Smooth muscle cell (in vitro differentiated cells): Measurements from ENCODE around the gene TBC1D9B. TPM values are rescaled to one million over a fixed set of nuclear protein-coding genes. Genes with fewer than 3 reads are reported as not detected.

Source experiments
- DNase-seq: peaks from one replicate; lab custom pipeline; 2025; ENCODE audit not compliant: unreplicated experiment; lab: John Stamatoyannopoulos, UW
- H2AFZ ChIP-seq: fragments of 200-600 bp; sonication (generic); 2 replicates; pipeline ENCODE4 v1.6.0; 2016; ENCODE audit warnings: antibody characterized with exemption, low read depth, mild to moderate bottlenecking
- H3F3A ChIP-seq: fragments of 200-600 bp; sonication (generic); 2 replicates; pipeline ENCODE4 v1.6.0; 2017; ENCODE audit warnings: antibody characterized with exemption, low read depth
- H3K27ac ChIP-seq: fragments of 200-600 bp; sonication (generic); 2 replicates; pipeline ENCODE4 v1.5.1; 2016; ENCODE audit warnings: low read depth, mild to moderate bottlenecking
- H3K27me3 ChIP-seq: fragments of 200-600 bp; sonication (generic); 2 replicates; pipeline ENCODE4 v1.6.1; 2016; ENCODE audit warnings: low read depth, mild to moderate bottlenecking
- H3K36me3 ChIP-seq: fragments of 200-600 bp; sonication (generic); 2 replicates; pipeline ENCODE4 v1.5.1; 2016; ENCODE audit warnings: low read depth
- H3K4me1 ChIP-seq: fragments of 200-600 bp; sonication (generic); 2 replicates; pipeline ENCODE4 v1.5.1; 2016; ENCODE audit warnings: low read depth
- H3K4me2 ChIP-seq: fragments of 200-600 bp; sonication (generic); 2 replicates; pipeline ENCODE4 v1.6.0; 2016; ENCODE audit warnings: mild to moderate bottlenecking
- H3K4me3 ChIP-seq: fragments of 200-600 bp; sonication (generic); 2 replicates; pipeline ENCODE4 v1.5.1; 2016; ENCODE audit warnings: mild to moderate bottlenecking
- H3K79me2 ChIP-seq: fragments of 200-600 bp; sonication (generic); 2 replicates; pipeline ENCODE4 v1.6.0; 2016; ENCODE audit warnings: low read depth, mild to moderate bottlenecking
- H3K9ac ChIP-seq: fragments of 200-600 bp; sonication (generic); 2 replicates; pipeline ENCODE4 v1.6.0; 2016; ENCODE audit warnings: low read depth
- H3K9me3 ChIP-seq: fragments of 200-600 bp; sonication (generic); replicated peaks from 2 replicates; pipeline ENCODE4 v1.5.1; 2016; ENCODE audit warnings: low read depth
- H4K20me1 ChIP-seq: fragments of 200-600 bp; sonication (generic); 2 replicates; pipeline ENCODE4 v1.6.0; 2016; ENCODE audit warnings: low read depth
- CTCF ChIP-seq: fragments of 200-600 bp; sonication (generic); IDR thresholded peaks from 2 replicates; pipeline ENCODE4 v1.5.1; 2017; ENCODE audit warnings: borderline replicate concordance, mild to moderate bottlenecking, antibody characterized with exemption; ENCODE audit not compliant: insufficient read depth, poor library complexity, severe bottlenecking
- WGBS: methylation state at CpG from one replicate; pipeline ENCODE4 v1.1.7; 2016; ENCODE audit warnings: low lambda C conversion rate; 5-methylcytosine and 5-hydroxymethylcytosine counted together
- polyA plus RNA-seq: library from polyadenylated mRNA; unstranded; fragments of >200 nt; fragmentation: Nextera tagmentation; extraction: Ambion mirVana; gene quantifications from 2 replicates; pipeline ENCODE4 v1.2.1, GENCODE V29; 2016
- total RNA-seq: library from RNA; depleted of rRNA; stranded (reverse); fragments of >200 nt; gene quantifications from 2 replicates; pipeline ENCODE4 v1.2.3, GENCODE V29; 2014

TBC1D9B gene
- total and polyA plus RNA-seq, 2 experiments from 2014 or later, result 47.5 to 62.3 TPM

- H3K79me2 ChIP-seq, result no peaks in the 10 kb centered on the region
- H4K20me1 ChIP-seq, result no peaks in the 10 kb centered on the region
- TF ChIP-seq CTCF, result no peak
- H3K4me1 ChIP-seq, result no peaks in the 10 kb centered on the region
- no peak for DNase-seq
- 94% methylated on average over 8 of the region's 8 CpGs for WGBS
- no peak overlapping the region for H3K9ac ChIP-seq
- no peaks in the 10 kb centered on the region for H3K36me3 ChIP-seq
- no peaks in the 10 kb centered on the region for H3K27me3 ChIP-seq
- H3K4me2 ChIP-seq, result no peak overlapping the region
- H3K9me3 ChIP-seq, result no peaks in the 10 kb centered on the region
- no peak overlapping the region for H2AFZ ChIP-seq
- no peaks in the 10 kb centered on the region for H3F3A ChIP-seq
- H3K4me3 ChIP-seq, result no peak overlapping the region
- no peak overlapping the region for H3K27ac ChIP-seq
Measured at GRCh38 chr5:179930788-179931473, 23.2 kb upstream of the TBC1D9B start.

GRCh38 chr5:179927824-179928223 lies 20.1 kb upstream of the TBC1D9B start:
- H2AFZ ChIP-seq, result no peak overlapping the region
- H3K9me3 ChIP-seq, result no peaks in the 10 kb centered on the region
- no peaks in the 10 kb centered on the region for H3K79me2 ChIP-seq
- H3K4me3 ChIP-seq, result no peak overlapping the region
- no peaks in the 10 kb centered on the region for H3K36me3 ChIP-seq
- TF ChIP-seq CTCF, result no peak
- no peaks in the 10 kb centered on the region for H3K27me3 ChIP-seq
- 97% methylated on average over 7 of the region's 7 CpGs for WGBS
- H3K4me1 ChIP-seq, result no peaks in the 10 kb centered on the region
- no peak overlapping the region for H3K9ac ChIP-seq
- DNase-seq, result no peak
- no peak overlapping the region for H3K27ac ChIP-seq
- no peak overlapping the region for H3K4me2 ChIP-seq
- H3F3A ChIP-seq, result no peaks in the 10 kb centered on the region
- no peaks in the 10 kb centered on the region for H4K20me1 ChIP-seq

GRCh38 chr5:179926657-179927056 lies 19.0 kb upstream of the TBC1D9B start:
- TF ChIP-seq CTCF, result no peak
- no peak overlapping the region for H3K27ac ChIP-seq
- H3K4me1 ChIP-seq, result no peaks in the 10 kb centered on the region
- H3K27me3 ChIP-seq, result no peaks in the 10 kb centered on the region
- no peak overlapping the region for H3K4me3 ChIP-seq
- H4K20me1 ChIP-seq, result no peaks in the 10 kb centered on the region
- no peak overlapping the region for H2AFZ ChIP-seq
- H3K79me2 ChIP-seq, result no peaks in the 10 kb centered on the region
- no peak overlapping the region for H3K4me2 ChIP-seq
- no peaks in the 10 kb centered on the region for H3K36me3 ChIP-seq
- no peak overlapping the region for H3K9ac ChIP-seq
- no peaks in the 10 kb centered on the region for H3F3A ChIP-seq
- no peak for DNase-seq
- WGBS, result 90% methylated on average over 8 of the region's 8 CpGs
- no peaks in the 10 kb centered on the region for H3K9me3 ChIP-seq

GRCh38 chr5:179923436-179923835 lies 15.7 kb upstream of the TBC1D9B start:
- Histone ChIP-seq H3K4me3 (no peak overlapping the region), H3K36me3 (no peaks in the 10 kb centered on the region), H4K20me1 (no peaks in the 10 kb centered on the region), H3K79me2 (no peaks in the 10 kb centered on the region), H3K27me3 (no peaks in the 10 kb centered on the region), H3K9me3 (no peaks in the 10 kb centered on the region), H3F3A (no peaks in the 10 kb centered on the region), H2AFZ (no peak overlapping the region), H3K9ac (no peak overlapping the region), H3K4me1 (no peaks in the 10 kb centered on the region), H3K4me2 (no peak overlapping the region), H3K27ac (no peak overlapping the region)
- no peak for TF ChIP-seq CTCF
- WGBS, result 94% methylated on average over 6 of the region's 6 CpGs
- DNase-seq, result no peak
